ENCODE results near the gene SHMT1.

DNA sequence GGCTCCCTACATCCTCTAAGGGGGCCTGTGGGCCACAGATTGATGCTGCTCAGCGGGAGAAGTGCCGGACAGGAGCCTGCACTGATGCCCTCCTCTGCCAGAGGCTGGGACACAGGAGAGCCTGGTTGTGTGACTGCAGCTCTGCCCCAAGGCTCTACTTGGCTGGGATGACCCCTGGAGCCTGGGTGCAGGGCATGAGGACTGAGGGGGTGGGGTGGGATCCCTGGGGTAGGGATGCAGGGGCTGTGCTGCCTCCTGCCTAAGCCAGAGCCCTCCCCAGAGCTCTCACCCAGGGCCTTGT lies 14.8 kb upstream of the SHMT1 start:
- TF ChIP-seq CTCF (IDR thresholded peaks at IDR 0.05) (no peak), POLR2A (IDR thresholded peaks at IDR 0.05) (no peak)

Data from thyroid gland (tissue), 4 donors.